Loucy (cell line): Measurements from ENCODE around the gene C10orf71.

Source experiments
- H2AFZ ChIP-seq: fragments of 200-600 bp; sonication (generic); 2 replicates; pipeline ENCODE4 v1.6.0; 2016; ENCODE audit warnings: antibody characterized with exemption, mild to moderate bottlenecking, low read length, moderate library complexity
- H3F3A ChIP-seq: fragments of 200-600 bp; 2 replicates; pipeline ENCODE4 v1.6.0; 2016; ENCODE audit warnings: antibody characterized with exemption, low read depth, mild to moderate bottlenecking
- H3K27me3 ChIP-seq: fragments of 200-600 bp; sonication (generic); 2 replicates; pipeline ENCODE4 v1.6.1; 2014; ENCODE audit warnings: low read length, mild to moderate bottlenecking; ENCODE audit not compliant: insufficient read depth, poor library complexity, severe bottlenecking
- H3K36me3 ChIP-seq: fragments of 200-600 bp; sonication (generic); 2 replicates; pipeline ENCODE4 v1.6.1; 2016; ENCODE audit warnings: low read length; ENCODE audit not compliant: insufficient read depth
- H3K4me1 ChIP-seq: fragments of 200-600 bp; sonication (generic); 2 replicates; pipeline ENCODE4 v1.5.1; 2014; ENCODE audit warnings: low read length, mild to moderate bottlenecking; ENCODE audit not compliant: insufficient read depth, poor library complexity, severe bottlenecking
- H3K4me2 ChIP-seq: fragments of 200-600 bp; sonication (generic); 2 replicates; pipeline ENCODE4 v1.6.0; 2014; ENCODE audit warnings: antibody characterized with exemption, low read length, low read depth, mild to moderate bottlenecking; ENCODE audit not compliant: poor library complexity, severe bottlenecking
- H3K4me3 ChIP-seq: fragments of 200-600 bp; sonication (generic); 2 replicates; pipeline ENCODE4 v1.5.1; 2014; ENCODE audit warnings: low read length, mild to moderate bottlenecking, mixed read lengths; ENCODE audit not compliant: poor library complexity, severe bottlenecking
- H3K79me2 ChIP-seq: fragments of 200-600 bp; sonication (generic); 2 replicates; pipeline ENCODE4 v1.6.1; 2014; ENCODE audit warnings: low read length; ENCODE audit not compliant: insufficient read depth
- H3K9ac ChIP-seq: fragments of 200-600 bp; sonication (generic); 2 replicates; pipeline ENCODE4 v1.6.0; 2014; ENCODE audit warnings: mild to moderate bottlenecking, low read depth, low read length, moderate library complexity; ENCODE audit not compliant: poor library complexity, severe bottlenecking
- H3K9me2 ChIP-seq: fragments of 200-600 bp; sonication (generic); replicated peaks from 2 replicates; pipeline ENCODE4 v1.6.1; 2016; ENCODE audit warnings: low read depth, low read length, mixed read lengths
- H3K9me3 ChIP-seq: fragments of 200-600 bp; sonication (generic); 2 replicates; pipeline ENCODE4 v1.6.1; 2014; ENCODE audit warnings: mild to moderate bottlenecking, antibody characterized with exemption, low read length, low read depth; ENCODE audit not compliant: insufficient read depth
- H4K20me1 ChIP-seq: fragments of 200-600 bp; sonication (generic); 2 replicates; pipeline ENCODE4 v1.6.0; 2014; ENCODE audit warnings: antibody characterized with exemption, low read length, mild to moderate bottlenecking; ENCODE audit not compliant: insufficient read depth, poor library complexity, severe bottlenecking
- EZH2phosphoT487 ChIP-seq: fragments of 200-600 bp; IDR thresholded peaks from 2 replicates; pipeline ENCODE4 v1.6.1; 2018; ENCODE audit warnings: antibody characterized with exemption, mild to moderate bottlenecking, moderate library complexity, borderline replicate concordance
- TF ChIP-seq, protein P1 (sequence below): fragments of 200-600 bp; sonication (generic); conservative IDR thresholded peaks from 2 replicates; pipeline ENCODE4 v1.5.1; 2014; ENCODE audit warnings: mild to moderate bottlenecking, antibody characterized with exemption, low read length

C10orf71 gene

DNA sequence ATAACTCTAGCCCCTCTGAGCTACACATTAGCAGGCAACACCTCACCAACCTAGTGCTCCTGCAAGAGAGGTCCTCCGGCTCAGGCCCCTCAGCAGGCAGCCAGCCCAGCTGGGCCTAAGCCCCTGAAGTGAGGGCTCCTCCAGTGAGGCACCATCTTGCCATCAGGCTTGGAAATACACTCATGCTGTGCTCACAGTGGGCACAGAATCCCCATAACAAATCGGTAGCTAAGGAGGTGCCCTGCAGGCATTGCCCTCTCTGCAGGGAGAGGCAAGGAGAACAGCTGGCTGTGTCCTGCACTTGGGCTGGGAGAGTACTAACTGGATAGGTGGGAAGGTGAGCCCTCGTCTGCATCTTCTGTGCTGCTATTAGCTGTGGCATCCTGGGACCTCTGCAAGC lies 3.7 kb upstream of the C10orf71 start:
- H3K9me2 ChIP-seq, result no peaks in the 10 kb centered on the region
- no peaks in the 10 kb centered on the region for H3K36me3 ChIP-seq
- no peak overlapping the region for H2AFZ ChIP-seq
- no peak for TF ChIP-seq EZH2phosphoT487
- TF ChIP-seq, protein P1, sequence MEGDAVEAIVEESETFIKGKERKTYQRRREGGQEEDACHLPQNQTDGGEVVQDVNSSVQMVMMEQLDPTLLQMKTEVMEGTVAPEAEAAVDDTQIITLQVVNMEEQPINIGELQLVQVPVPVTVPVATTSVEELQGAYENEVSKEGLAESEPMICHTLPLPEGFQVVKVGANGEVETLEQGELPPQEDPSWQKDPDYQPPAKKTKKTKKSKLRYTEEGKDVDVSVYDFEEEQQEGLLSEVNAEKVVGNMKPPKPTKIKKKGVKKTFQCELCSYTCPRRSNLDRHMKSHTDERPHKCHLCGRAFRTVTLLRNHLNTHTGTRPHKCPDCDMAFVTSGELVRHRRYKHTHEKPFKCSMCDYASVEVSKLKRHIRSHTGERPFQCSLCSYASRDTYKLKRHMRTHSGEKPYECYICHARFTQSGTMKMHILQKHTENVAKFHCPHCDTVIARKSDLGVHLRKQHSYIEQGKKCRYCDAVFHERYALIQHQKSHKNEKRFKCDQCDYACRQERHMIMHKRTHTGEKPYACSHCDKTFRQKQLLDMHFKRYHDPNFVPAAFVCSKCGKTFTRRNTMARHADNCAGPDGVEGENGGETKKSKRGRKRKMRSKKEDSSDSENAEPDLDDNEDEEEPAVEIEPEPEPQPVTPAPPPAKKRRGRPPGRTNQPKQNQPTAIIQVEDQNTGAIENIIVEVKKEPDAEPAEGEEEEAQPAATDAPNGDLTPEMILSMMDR, result no peak
- H3K79me2 ChIP-seq, result no peaks in the 10 kb centered on the region
- H4K20me1 ChIP-seq, result no peaks in the 10 kb centered on the region
- H3K4me2 ChIP-seq, result no peak overlapping the region
- no peak overlapping the region for H3K4me3 ChIP-seq
- no peaks in the 10 kb centered on the region for H3F3A ChIP-seq
- H3K9me3 ChIP-seq, result no peaks in the 10 kb centered on the region
- H3K27me3 ChIP-seq, result no peaks in the 10 kb centered on the region
- peaks cover 12% of the 10 kb centered on the region for H3K4me1 ChIP-seq
- no peak overlapping the region for H3K9ac ChIP-seq

- no peaks in the 10 kb centered on the region for H3K79me2 ChIP-seq
- H3K4me2 ChIP-seq, result no peak overlapping the region
- H3K27me3 ChIP-seq, result no peaks in the 10 kb centered on the region
- H3K9me3 ChIP-seq, result no peaks in the 10 kb centered on the region
- H3K4me1 ChIP-seq, result peaks cover 17% of the 10 kb centered on the region
- no peaks in the 10 kb centered on the region for H3K9me2 ChIP-seq
- H3K9ac ChIP-seq, result no peak overlapping the region
- H3K36me3 ChIP-seq, result no peaks in the 10 kb centered on the region
- TF ChIP-seq EZH2phosphoT487, result no peak
- TF ChIP-seq, protein P1, result no peak
- H3K4me3 ChIP-seq, result no peak overlapping the region
- H4K20me1 ChIP-seq, result no peaks in the 10 kb centered on the region
- no peaks in the 10 kb centered on the region for H3F3A ChIP-seq
- no peak overlapping the region for H2AFZ ChIP-seq
Observed at GRCh38 chr10:49296382-49296781, 2.6 kb upstream of the C10orf71 start.

GRCh38 chr10:49296836-49297235 lies 2.1 kb upstream of the C10orf71 start:
- no peak overlapping the region for H3K9ac ChIP-seq
- no peaks in the 10 kb centered on the region for H3F3A ChIP-seq
- no peaks in the 10 kb centered on the region for H3K79me2 ChIP-seq
- H3K9me2 ChIP-seq, result no peaks in the 10 kb centered on the region
- no peaks in the 10 kb centered on the region for H3K9me3 ChIP-seq
- peaks cover 17% of the 10 kb centered on the region for H3K4me1 ChIP-seq
- no peak overlapping the region for H3K4me3 ChIP-seq
- no peaks in the 10 kb centered on the region for H3K27me3 ChIP-seq
- H4K20me1 ChIP-seq, result no peaks in the 10 kb centered on the region
- no peaks in the 10 kb centered on the region for H3K36me3 ChIP-seq
- TF ChIP-seq, protein P1, result no peak
- TF ChIP-seq EZH2phosphoT487, result no peak
- no peak overlapping the region for H2AFZ ChIP-seq
- no peak overlapping the region for H3K4me2 ChIP-seq
